Mammary epithelial cell (primary cell): Measurements from ENCODE around the gene ATG13.

Experiments used
- EZH2 ChIP-seq: IDR thresholded peaks from 2 replicates; pipeline ENCODE4 v1.6.1; 2012; ENCODE audit warnings: low read length, inconsistent platforms, borderline replicate concordance
- TF ChIP-seq, protein P1 (sequence below), 2 donors: IDR thresholded peaks in 1 of 2; conservative IDR thresholded peaks in 1 of 2; 2 replicates each; pipeline ENCODE4 v1.5.1; 2011 to 2012; ENCODE audit warnings: inconsistent platforms in 2 of 2, low read length in 2 of 2, mild to moderate bottlenecking in 2 of 2, control low read depth in 1 of 2, low read depth in 1 of 2; ENCODE audit not compliant: insufficient read depth in 1 of 2; ENCODE audit errors: extremely low read depth in 1 of 2

DNA sequence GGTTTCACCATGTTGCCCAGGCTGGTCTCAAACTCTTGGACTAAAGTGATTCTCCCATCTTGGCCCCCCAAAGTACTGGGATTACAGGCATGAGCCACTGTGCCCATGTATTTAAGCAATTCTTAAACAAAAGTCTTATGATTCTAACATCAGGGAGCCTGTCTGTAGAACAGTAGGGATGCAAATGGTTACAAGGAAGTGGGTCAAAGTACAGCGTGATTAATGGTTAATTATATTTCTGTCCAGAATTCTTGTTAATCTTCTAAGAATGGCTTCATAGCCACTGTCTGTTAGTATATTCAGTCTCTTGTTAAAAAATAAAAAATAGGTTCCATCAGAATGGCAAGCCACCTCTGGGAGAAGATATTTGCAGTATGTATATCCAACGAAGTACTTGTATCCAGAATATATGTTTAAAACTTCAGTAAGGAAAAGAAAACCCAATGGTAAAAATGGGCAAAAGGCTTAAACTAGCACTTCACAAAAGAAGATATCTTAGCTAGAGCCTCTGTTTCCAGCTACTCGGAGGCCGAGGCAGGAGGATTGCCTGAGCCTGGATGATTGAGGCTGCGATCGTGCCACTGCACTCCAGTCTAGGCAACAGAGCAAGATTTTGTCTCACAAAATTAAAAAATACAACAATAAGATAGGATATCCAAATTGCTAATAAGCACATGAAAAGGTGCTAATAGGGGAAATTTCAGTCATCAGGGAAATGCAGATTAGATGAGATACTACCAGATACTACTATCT lies 22.9 kb downstream of the ATG13 start:
- TF ChIP-seq, protein P1, sequence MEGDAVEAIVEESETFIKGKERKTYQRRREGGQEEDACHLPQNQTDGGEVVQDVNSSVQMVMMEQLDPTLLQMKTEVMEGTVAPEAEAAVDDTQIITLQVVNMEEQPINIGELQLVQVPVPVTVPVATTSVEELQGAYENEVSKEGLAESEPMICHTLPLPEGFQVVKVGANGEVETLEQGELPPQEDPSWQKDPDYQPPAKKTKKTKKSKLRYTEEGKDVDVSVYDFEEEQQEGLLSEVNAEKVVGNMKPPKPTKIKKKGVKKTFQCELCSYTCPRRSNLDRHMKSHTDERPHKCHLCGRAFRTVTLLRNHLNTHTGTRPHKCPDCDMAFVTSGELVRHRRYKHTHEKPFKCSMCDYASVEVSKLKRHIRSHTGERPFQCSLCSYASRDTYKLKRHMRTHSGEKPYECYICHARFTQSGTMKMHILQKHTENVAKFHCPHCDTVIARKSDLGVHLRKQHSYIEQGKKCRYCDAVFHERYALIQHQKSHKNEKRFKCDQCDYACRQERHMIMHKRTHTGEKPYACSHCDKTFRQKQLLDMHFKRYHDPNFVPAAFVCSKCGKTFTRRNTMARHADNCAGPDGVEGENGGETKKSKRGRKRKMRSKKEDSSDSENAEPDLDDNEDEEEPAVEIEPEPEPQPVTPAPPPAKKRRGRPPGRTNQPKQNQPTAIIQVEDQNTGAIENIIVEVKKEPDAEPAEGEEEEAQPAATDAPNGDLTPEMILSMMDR (conservative IDR thresholded peaks at IDR 0.05 in 1 of 2, IDR thresholded peaks at IDR 0.05 in 1 of 2; ENCODE audit: extremely low read depth in 1 of 2, insufficient read depth in 1 of 2, low read depth in 1 of 2, low read length in 2 of 2) = no peak
- TF ChIP-seq EZH2 = no peak
